ENCODE measurements around the gene L3MBTL3. TPM values are rescaled to one million over a fixed set of nuclear protein-coding genes. Genes with fewer than 3 reads are reported as not detected.

L3MBTL3 gene
- total RNA-seq, 1 experiment from 2014 or later = 14.3 TPM

DNA sequence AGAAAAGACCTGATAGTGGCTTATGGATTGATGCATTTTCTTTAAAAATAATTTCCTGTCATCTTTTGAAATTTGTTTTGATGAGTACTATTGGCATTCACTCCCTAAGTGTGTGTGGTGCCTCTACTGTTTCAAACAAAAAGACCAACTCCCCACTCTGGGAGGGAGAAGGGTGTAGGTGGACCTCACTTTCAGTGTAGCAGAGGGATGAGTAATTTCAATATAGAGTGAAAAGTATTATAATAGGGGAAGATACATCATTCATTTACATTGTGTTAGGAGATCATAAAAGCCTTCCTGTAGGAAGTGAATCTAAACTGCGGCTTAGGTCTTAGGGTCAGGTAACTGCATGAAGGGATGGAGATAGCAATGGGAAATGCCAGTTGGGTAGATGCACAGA, 158.0 kb downstream of the L3MBTL3 start:
- TF ChIP-seq, protein P1, sequence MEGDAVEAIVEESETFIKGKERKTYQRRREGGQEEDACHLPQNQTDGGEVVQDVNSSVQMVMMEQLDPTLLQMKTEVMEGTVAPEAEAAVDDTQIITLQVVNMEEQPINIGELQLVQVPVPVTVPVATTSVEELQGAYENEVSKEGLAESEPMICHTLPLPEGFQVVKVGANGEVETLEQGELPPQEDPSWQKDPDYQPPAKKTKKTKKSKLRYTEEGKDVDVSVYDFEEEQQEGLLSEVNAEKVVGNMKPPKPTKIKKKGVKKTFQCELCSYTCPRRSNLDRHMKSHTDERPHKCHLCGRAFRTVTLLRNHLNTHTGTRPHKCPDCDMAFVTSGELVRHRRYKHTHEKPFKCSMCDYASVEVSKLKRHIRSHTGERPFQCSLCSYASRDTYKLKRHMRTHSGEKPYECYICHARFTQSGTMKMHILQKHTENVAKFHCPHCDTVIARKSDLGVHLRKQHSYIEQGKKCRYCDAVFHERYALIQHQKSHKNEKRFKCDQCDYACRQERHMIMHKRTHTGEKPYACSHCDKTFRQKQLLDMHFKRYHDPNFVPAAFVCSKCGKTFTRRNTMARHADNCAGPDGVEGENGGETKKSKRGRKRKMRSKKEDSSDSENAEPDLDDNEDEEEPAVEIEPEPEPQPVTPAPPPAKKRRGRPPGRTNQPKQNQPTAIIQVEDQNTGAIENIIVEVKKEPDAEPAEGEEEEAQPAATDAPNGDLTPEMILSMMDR (IDR thresholded peaks at IDR 0.05; ENCODE audit: insufficient read depth in 1 of 2, low read depth in 1 of 2, low read length in 1 of 2, severe bottlenecking in 1 of 2, unreplicated experiment in 1 of 2) = no peak
- no TSS peak for BruUV-seq (replicated peaks)
- no peak for DNase-seq
- no peaks in the 10 kb centered on the region for H3K9me3 ChIP-seq
- peaks cover 11% of the 10 kb centered on the region for H3K4me1 ChIP-seq
- H3K27ac Mint-ChIP-seq (ENCODE audit: unreplicated experiment) = no peak overlapping the region
- no peaks in the 10 kb centered on the region for H3K27me3 Mint-ChIP-seq (ENCODE audit: insufficient read depth, unreplicated experiment)
- H3K9me3 Mint-ChIP-seq (ENCODE audit: unreplicated experiment) = no peaks in the 10 kb centered on the region
- ChIA-PET CTCF (no interaction called here), POLR2A (no interaction called here)
- no peaks in the 10 kb centered on the region for H3K27me3 ChIP-seq (replicated peaks; ENCODE audit: control insufficient read depth, insufficient read depth, low read length)
- no peaks in the 10 kb centered on the region for H3K36me3 Mint-ChIP-seq (ENCODE audit: insufficient read depth, unreplicated experiment)
- no peaks in the 10 kb centered on the region for H3K36me3 ChIP-seq (ENCODE audit: control insufficient read depth, insufficient read depth, low read length)
- H3K4me1 Mint-ChIP-seq (ENCODE audit: low read depth, unreplicated experiment) = no peaks in the 10 kb centered on the region
- no peak overlapping the region for H3K4me3 ChIP-seq (ENCODE audit: low read depth, low read length)
- intact Hi-C loops (cut with micrococcal nuclease; ENCODE audit: unreplicated experiment) = no loop called here
- no peak overlapping the region for H3K4me3 Mint-ChIP-seq (ENCODE audit: unreplicated experiment)

DNA sequence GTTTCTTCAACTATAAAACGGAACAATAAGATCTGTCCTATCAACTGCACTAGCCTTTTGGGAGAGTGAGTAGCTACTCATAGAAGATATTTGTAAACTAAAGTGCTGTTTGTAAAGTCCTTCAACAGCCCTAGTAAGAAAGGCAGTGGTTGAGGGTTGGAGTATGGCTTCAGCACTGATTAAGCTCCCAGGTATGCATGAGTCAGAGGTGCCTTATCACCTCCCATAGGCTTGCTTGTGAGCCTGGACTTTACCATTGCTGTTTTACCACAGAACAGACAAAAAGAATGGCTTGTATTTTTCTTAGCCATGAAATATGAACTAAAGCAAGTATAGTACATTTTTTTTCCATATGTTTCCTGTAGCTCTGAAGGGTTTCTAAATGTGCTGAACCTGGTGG, 160.3 kb downstream of the L3MBTL3 start:
- H3K4me1 Mint-ChIP-seq (ENCODE audit: low read depth, unreplicated experiment) = no peaks in the 10 kb centered on the region
- Histone ChIP-seq H3K4me1 (peaks cover 11% of the 10 kb centered on the region), H3K36me3 (ENCODE audit: control insufficient read depth, insufficient read depth, low read length) (no peaks in the 10 kb centered on the region), H3K27me3 (replicated peaks; ENCODE audit: control insufficient read depth, insufficient read depth, low read length) (no peaks in the 10 kb centered on the region), H3K9me3 (no peaks in the 10 kb centered on the region), H3K4me3 (ENCODE audit: low read depth, low read length) (no peak overlapping the region)
- no TSS peak for BruUV-seq (replicated peaks)
- H3K27ac Mint-ChIP-seq (ENCODE audit: unreplicated experiment) = peak overlapping the region; percentile 42
- ChIA-PET CTCF (no interaction called here), POLR2A (no interaction called here)
- no peaks in the 10 kb centered on the region for H3K36me3 Mint-ChIP-seq (ENCODE audit: insufficient read depth, unreplicated experiment)
- no peaks in the 10 kb centered on the region for H3K27me3 Mint-ChIP-seq (ENCODE audit: insufficient read depth, unreplicated experiment)
- TF ChIP-seq, protein P1 (IDR thresholded peaks at IDR 0.05; ENCODE audit: insufficient read depth in 1 of 2, low read depth in 1 of 2, low read length in 1 of 2, severe bottlenecking in 1 of 2, unreplicated experiment in 1 of 2) = no peak
- no peak overlapping the region for H3K4me3 Mint-ChIP-seq (ENCODE audit: unreplicated experiment)
- no peaks in the 10 kb centered on the region for H3K9me3 Mint-ChIP-seq (ENCODE audit: unreplicated experiment)
- peak; percentile 47 to 52 for DNase-seq
- intact Hi-C loops (cut with micrococcal nuclease; ENCODE audit: unreplicated experiment) = no loop called here

DNA sequence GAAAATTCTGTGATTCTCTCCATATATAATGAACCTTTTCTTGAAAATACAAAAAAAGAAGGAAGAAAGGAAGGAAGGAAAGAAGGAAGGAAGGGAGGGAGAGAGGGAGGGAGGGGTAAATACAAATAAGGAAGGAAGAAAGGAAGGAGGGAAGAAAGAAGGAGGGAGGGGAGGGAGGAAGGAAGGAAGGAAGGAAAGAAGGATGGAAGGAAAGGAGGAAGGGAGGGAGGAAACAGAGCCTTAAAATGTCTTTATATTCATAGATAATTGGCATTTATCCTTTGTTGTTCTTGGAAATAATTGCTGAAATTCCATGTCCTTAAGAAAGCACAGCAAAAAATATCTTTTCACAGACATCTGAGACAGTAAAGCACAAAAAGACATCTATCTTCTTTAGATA, 164.1 kb downstream of the L3MBTL3 start:
- Histone ChIP-seq H3K4me1 (peaks cover 11% of the 10 kb centered on the region), H3K4me3 (ENCODE audit: low read depth, low read length) (no peak overlapping the region), H3K9me3 (no peaks in the 10 kb centered on the region), H3K36me3 (ENCODE audit: control insufficient read depth, insufficient read depth, low read length) (no peaks in the 10 kb centered on the region), H3K27me3 (replicated peaks; ENCODE audit: control insufficient read depth, insufficient read depth, low read length) (no peaks in the 10 kb centered on the region)
- Mint-ChIP-seq H3K4me1 (ENCODE audit: low read depth, unreplicated experiment) (no peaks in the 10 kb centered on the region), H3K36me3 (ENCODE audit: insufficient read depth, unreplicated experiment) (no peaks in the 10 kb centered on the region), H3K4me3 (ENCODE audit: unreplicated experiment) (no peak overlapping the region), H3K27ac (ENCODE audit: unreplicated experiment) (no peak overlapping the region), H3K9me3 (ENCODE audit: unreplicated experiment) (no peaks in the 10 kb centered on the region), H3K27me3 (ENCODE audit: insufficient read depth, unreplicated experiment) (no peaks in the 10 kb centered on the region)
- POLR2A ChIA-PET = no interaction called here
- intact Hi-C loops (cut with micrococcal nuclease; ENCODE audit: unreplicated experiment) = no loop called here
- CTCF ChIA-PET = no interaction called here
- BruUV-seq (replicated peaks) = no TSS peak
- TF ChIP-seq, protein P1 (IDR thresholded peaks at IDR 0.05; ENCODE audit: insufficient read depth in 1 of 2, low read depth in 1 of 2, low read length in 1 of 2, severe bottlenecking in 1 of 2, unreplicated experiment in 1 of 2) = no peak
- DNase-seq = no peak

Data from Caco-2 (cell line).